Muscle layer of colon (tissue), 2 donors: ENCODE measurements around the gene COL19A1.
"Not testable (repeated sequence)": the region's sequence is repeated elsewhere in the genome, so short reads cannot be mapped to it uniquely, and the experiment has no call there.

Experiments
- H3K27ac ChIP-seq: one replicate; pipeline ENCODE4 v1.7.0; 2013; ENCODE audit warnings: low read depth, mild to moderate bottlenecking, low read length, moderate library complexity
- H3K27me3 ChIP-seq, 2 donors: one replicate each; pipeline ENCODE4 v1.7.0; 2013; ENCODE audit warnings: low read length in 2 of 2, mild to moderate bottlenecking in 2 of 2; ENCODE audit not compliant: insufficient read depth in 2 of 2, control insufficient read depth in 1 of 2
- H3K36me3 ChIP-seq: one replicate; pipeline ENCODE4 v1.7.0; 2013; ENCODE audit warnings: mild to moderate bottlenecking, low read length; ENCODE audit not compliant: insufficient read depth
- H3K4me1 ChIP-seq: one replicate; pipeline ENCODE4 v1.7.0; 2013; ENCODE audit warnings: mild to moderate bottlenecking, low read length; ENCODE audit not compliant: insufficient read depth
- H3K4me3 ChIP-seq, 2 donors: one replicate each; pipeline ENCODE4 v1.7.0; 2013; ENCODE audit warnings: low read length in 2 of 2, low read depth in 1 of 2, mild to moderate bottlenecking in 1 of 2, moderate library complexity in 1 of 2
- H3K9ac ChIP-seq: one replicate; pipeline ENCODE4 v1.7.0; 2013; ENCODE audit warnings: low read length
- H3K9me3 ChIP-seq: one replicate; pipeline ENCODE4 v1.7.0; 2013; ENCODE audit warnings: mild to moderate bottlenecking, low read length
- donor health status: abdominal sarcoma.
- donor health status: Adenocarcinoma of cecum.

Gene COL19A1

DNA sequence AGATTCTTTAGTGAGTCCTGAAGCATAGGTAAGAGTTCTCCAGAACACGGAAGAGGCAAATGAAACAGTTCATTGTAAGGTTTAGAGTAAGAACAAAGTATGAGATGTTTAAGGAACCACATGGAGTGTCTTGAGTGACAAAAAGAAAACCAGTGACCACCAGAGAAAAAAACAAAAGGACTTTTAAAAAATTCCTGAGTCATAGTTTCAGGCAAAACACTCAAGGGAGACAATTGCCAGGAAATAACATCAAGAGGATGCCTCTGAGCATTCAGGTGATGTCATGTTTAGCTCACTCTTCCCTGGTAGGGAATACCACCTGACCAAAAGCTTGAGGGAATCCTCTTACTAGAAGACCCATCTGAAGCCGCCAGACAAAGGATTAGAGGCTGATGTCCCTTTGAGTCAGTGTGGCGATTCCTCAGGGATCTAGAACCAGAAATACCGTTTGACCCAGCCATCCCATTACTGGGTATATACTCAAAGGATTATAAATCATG, 110.3 kb downstream of the COL19A1 start:
- Histone ChIP-seq H3K9me3 (no peaks in the 10 kb centered on the region), H3K9ac (no peak overlapping the region), H3K4me1 (no peaks in the 10 kb centered on the region), H3K27me3 (no peaks in the 10 kb centered on the region), H3K27ac (no peak overlapping the region), H3K4me3 (no peak overlapping the region), H3K36me3 (no peaks in the 10 kb centered on the region)

DNA sequence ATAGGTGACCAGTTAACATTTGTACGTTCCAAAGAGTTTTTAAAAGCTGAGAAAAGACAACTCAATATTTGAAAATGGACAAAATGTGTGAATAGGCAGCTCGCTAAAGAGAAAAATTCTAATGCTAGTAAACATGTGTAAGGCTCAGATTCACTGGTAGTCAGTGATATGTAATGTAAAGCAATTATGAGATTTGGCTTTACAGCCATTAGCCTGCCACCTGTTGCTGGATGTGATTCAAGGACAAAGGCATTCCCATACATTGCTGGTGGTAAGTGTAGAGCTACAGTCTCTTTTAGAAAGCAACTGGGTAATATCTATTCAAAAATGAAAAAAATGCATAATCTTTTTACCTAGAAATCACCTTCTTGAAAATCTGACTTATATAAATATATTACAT, 114.3 kb downstream of the COL19A1 start:
- no peak overlapping the region for H3K27ac ChIP-seq
- no peaks in the 10 kb centered on the region for H3K9me3 ChIP-seq
- no peaks in the 10 kb centered on the region for H3K36me3 ChIP-seq
- H3K27me3 ChIP-seq, result no peaks in the 10 kb centered on the region
- H3K4me1 ChIP-seq, result no peaks in the 10 kb centered on the region
- no peak overlapping the region for H3K4me3 ChIP-seq
- H3K9ac ChIP-seq, result no peak overlapping the region

DNA sequence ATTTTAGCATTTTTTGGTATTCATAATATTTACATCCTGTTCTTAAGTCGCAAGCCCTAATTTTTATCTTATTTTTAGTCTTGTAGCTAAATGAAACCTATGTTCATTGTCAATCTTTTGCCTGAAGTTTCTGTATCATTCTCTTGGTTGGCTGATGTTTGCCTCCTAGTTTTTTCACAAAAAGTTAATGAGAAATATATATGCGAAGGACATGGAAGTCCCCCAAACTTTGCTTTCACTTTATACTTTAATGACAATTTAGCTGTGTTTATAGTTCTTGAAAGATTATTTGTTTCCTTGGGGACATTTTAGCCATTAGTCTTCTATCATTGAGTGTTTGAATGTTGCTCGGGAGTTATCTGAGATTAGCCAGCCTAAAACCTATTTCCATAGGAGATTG, 118.2 kb downstream of the COL19A1 start:
- no peaks in the 10 kb centered on the region for H3K27me3 ChIP-seq
- no peaks in the 10 kb centered on the region for H3K9me3 ChIP-seq
- no peaks in the 10 kb centered on the region for H3K36me3 ChIP-seq
- no peak overlapping the region for H3K27ac ChIP-seq
- H3K4me3 ChIP-seq, result no peak overlapping the region
- H3K4me1 ChIP-seq, result no peaks in the 10 kb centered on the region
- no peak overlapping the region for H3K9ac ChIP-seq

DNA sequence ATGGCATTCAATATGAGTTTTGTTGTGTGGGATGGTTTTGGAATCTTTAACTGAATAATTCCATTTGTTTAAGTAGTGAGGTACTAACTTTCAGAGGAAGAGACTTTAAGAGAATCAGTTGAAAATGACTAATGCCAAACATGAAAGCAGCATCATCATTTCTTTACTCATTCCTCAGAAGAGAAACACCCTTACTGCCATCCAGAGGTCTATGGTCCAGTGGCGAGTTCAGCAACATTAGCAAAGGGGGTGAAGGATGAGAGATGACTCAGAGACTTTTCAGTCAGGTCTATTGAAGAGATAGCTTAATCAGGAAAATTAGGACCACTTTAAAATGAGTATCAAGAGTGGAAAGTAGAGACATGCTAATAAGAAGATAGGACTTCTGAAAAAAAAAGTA, 118.8 kb downstream of the COL19A1 start:
- Histone ChIP-seq H3K9ac (no peak overlapping the region), H3K9me3 (no peaks in the 10 kb centered on the region), H3K27ac (no peak overlapping the region), H3K36me3 (no peaks in the 10 kb centered on the region), H3K4me1 (no peaks in the 10 kb centered on the region), H3K4me3 (no peak overlapping the region), H3K27me3 (no peaks in the 10 kb centered on the region)

DNA sequence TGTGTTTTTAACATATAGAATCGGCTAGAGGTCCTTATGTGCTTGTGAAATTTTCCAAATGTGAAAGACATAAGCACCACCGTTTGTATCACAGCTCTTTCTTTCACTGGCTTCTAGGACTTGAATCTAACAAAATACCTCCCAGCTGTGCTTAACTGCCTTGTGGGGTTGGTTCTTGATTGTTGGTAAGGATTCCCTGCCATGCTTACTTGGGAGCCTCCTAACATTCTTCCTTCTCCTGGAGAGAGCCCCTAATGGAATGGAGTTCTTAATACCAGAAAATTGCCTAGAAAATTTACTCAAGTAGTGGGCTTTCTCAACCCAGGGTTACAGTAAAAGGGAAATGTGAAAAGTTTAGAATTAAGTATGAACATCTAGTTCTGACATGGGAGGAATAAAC, 121.2 kb downstream of the COL19A1 start:
- H3K9ac ChIP-seq, result no peak overlapping the region
- H3K27me3 ChIP-seq, result no peaks in the 10 kb centered on the region
- H3K9me3 ChIP-seq, result no peaks in the 10 kb centered on the region
- H3K27ac ChIP-seq, result no peak overlapping the region
- no peaks in the 10 kb centered on the region for H3K4me1 ChIP-seq
- no peaks in the 10 kb centered on the region for H3K36me3 ChIP-seq
- no peak overlapping the region for H3K4me3 ChIP-seq

DNA sequence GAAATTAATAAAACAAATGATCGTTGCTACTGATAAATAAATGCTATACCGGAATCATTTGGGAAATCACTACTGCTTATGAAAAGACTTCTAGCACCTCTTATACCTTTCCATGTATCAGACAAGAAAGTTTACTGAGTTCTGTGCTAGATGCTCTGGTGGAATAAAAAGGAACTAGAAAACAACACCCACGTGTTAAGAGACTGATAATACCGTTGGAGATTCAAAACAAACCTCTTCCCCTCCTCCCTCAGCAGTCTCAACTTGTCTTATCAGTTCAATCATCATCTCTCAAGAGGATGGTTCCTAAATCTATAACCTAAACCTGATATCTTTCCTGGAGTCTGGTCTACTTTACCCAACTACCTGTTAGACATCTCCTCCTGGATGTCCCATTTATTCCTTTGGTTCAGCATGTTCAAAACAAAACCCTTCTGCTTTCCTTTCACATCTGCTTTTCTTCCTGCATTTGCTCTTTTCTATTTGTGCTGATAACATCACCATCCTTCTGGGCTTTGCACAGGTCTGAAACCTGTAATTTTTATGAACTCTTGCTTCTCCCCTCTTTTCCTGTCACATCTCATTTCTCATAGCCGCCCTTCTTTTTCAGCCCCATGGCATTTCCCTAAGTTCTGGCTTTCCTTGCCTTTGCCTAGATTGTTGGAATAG, 122.2 kb downstream of the COL19A1 start:
- no peak overlapping the region for H3K27ac ChIP-seq
- no peak overlapping the region for H3K4me3 ChIP-seq
- H3K9me3 ChIP-seq, result no peaks in the 10 kb centered on the region
- no peak overlapping the region for H3K9ac ChIP-seq
- H3K4me1 ChIP-seq, result no peaks in the 10 kb centered on the region
- no peaks in the 10 kb centered on the region for H3K36me3 ChIP-seq
- H3K27me3 ChIP-seq, result no peaks in the 10 kb centered on the region

DNA sequence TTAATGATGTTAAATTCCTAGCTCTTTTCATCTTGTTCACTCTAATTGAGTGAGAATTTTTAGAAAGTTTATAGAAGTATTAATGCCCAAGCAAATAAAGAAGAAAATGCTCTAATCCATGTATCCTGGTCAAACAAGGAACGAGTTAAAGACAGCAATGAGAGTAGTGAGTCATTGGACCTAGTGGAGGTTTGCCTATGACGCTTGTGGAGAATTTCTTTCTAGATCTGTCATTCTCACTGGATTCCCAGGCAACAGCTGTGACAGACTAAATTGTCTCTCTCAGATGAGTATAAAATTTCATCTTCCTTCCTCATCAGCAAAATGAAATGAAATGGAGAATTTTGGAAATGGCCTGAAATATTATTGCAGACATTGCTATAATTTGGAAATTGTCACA, 127.9 kb downstream of the COL19A1 start:
- Histone ChIP-seq H3K27ac (no peak overlapping the region), H3K27me3 (no peaks in the 10 kb centered on the region), H3K36me3 (no peaks in the 10 kb centered on the region), H3K9me3 (no peaks in the 10 kb centered on the region), H3K9ac (no peak overlapping the region), H3K4me3 (no peak overlapping the region), H3K4me1 (no peaks in the 10 kb centered on the region)

DNA sequence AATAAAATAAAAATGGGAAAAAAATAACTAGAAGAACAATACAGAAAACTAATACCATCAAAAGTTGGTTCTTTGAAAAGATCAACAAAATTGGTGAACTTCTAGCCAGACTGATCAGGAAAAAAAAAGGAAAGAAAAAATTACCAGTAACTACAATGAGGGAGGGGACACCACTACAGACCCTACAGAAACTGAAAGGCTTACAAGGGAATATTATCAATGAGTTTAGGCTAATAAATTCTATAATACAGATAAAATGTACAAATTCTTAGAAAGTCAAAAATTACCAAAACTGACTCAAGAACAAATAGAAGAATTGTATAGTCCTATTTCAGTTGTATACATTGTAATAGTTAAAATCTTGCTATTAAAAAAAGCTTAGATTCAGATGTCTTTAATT, 141.8 kb downstream of the COL19A1 start:
- H3K27me3 ChIP-seq, result no peaks in the 10 kb centered on the region
- H3K4me3 ChIP-seq, result no peak overlapping the region
- no peak overlapping the region for H3K27ac ChIP-seq
- H3K4me1 ChIP-seq, result no peaks in the 10 kb centered on the region
- no peaks in the 10 kb centered on the region for H3K36me3 ChIP-seq
- no peak overlapping the region for H3K9ac ChIP-seq
- H3K9me3 ChIP-seq, result no peaks in the 10 kb centered on the region

DNA sequence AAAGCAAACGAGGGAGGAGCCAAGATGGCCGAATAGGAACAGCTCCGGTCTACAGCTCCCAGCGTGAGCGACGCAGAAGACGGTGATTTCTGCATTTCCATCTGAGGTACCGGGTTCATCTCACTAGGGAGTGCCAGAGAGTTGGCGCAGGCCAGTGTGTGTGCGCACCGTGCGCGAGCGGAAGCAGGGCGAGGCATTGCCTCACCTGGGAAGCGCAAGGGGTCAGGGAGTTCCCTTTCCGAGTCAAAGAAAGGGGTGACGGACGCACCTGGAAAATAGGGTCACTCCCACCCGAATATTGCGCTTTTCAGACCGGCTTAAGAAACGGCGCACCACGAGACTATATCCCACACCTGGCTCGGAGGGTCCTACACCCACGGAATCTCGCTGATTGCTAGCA, 144.0 kb downstream of the COL19A1 start:
- not testable (repeated sequence) for H3K4me3 ChIP-seq, H3K36me3 ChIP-seq, H3K27me3 ChIP-seq, H3K4me1 ChIP-seq, H3K9ac ChIP-seq, H3K27ac ChIP-seq, H3K9me3 ChIP-seq

DNA sequence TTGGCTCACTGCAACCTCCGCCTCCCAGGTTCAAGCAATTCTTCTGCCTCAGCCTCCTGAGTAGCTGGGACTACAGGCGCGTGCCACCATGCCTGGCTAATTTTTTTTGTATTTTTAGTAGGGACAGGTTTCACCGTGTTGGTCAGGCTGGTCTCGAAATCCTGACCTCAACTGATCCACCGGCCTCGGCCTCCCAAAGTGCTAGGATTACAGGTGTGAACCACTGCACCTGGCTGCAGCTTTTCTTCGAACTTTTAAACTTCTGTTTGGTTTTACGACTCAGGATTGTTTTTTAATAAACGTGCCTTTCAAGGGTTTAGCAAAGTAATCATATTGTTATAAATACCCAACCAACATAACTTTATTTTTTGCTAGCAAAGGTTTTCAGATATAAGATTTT, 156.8 kb downstream of the COL19A1 start:
- H3K36me3 ChIP-seq, H3K27me3 ChIP-seq, H3K4me3 ChIP-seq, H3K4me1 ChIP-seq, H3K9ac ChIP-seq, H3K27ac ChIP-seq, H3K9me3 ChIP-seq: not testable (repeated sequence)

DNA sequence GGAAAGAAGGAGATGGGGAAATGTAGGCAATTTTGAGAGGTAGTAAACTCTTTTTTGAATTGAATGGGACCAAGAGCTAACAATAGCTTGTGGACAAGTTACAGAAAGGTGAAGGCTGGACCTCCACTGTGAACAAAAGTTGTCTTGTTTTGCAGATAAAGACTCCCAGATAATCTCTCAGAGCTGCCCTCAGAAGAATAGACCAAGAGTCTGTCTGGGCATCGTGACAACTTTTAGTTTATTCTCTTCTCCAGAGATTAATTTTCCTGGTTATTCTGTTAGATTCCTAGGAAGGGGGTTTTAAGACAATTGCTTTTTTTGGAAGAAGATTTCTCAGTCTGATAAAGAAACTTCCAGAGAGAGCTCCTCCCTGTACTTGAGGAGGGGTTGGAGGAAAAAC, 161.9 kb downstream of the COL19A1 start:
- H3K9ac ChIP-seq, result no peak overlapping the region
- H3K4me3 ChIP-seq, result no peak overlapping the region
- no peaks in the 10 kb centered on the region for H3K36me3 ChIP-seq
- H3K27ac ChIP-seq, result no peak overlapping the region
- no peaks in the 10 kb centered on the region for H3K9me3 ChIP-seq
- no peaks in the 10 kb centered on the region for H3K27me3 ChIP-seq
- H3K4me1 ChIP-seq, result no peaks in the 10 kb centered on the region

DNA sequence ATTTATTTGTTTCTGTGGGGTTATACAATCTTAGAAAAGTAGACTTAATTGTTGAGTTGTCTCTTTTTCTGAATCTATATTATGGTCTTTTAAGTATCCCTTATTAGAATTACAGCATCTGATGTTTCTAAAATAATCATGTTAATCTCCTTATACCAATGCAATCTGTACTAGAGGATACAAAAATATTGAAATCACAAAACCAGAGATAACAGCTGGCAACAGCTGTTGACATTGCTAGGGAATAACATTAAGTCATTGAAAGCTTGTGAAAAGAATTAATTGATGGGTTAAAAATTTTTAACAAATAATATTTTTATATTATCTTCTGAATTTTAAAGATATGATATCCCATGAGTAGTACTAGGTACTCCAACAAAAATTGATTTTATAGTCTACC, 162.6 kb downstream of the COL19A1 start:
- no peak overlapping the region for H3K9ac ChIP-seq
- no peaks in the 10 kb centered on the region for H3K36me3 ChIP-seq
- H3K4me3 ChIP-seq, result no peak overlapping the region
- H3K4me1 ChIP-seq, result no peaks in the 10 kb centered on the region
- H3K9me3 ChIP-seq, result no peaks in the 10 kb centered on the region
- H3K27me3 ChIP-seq, result no peaks in the 10 kb centered on the region
- no peak overlapping the region for H3K27ac ChIP-seq
